ENCODE measurements around the gene SNAI3. TPM values are rescaled to one million over a fixed set of nuclear protein-coding genes. Genes with fewer than 3 reads are reported as not detected.

The SNAI3 gene
- total RNA-seq, 1 experiment from 2014 or later = 9.1 TPM

DNA sequence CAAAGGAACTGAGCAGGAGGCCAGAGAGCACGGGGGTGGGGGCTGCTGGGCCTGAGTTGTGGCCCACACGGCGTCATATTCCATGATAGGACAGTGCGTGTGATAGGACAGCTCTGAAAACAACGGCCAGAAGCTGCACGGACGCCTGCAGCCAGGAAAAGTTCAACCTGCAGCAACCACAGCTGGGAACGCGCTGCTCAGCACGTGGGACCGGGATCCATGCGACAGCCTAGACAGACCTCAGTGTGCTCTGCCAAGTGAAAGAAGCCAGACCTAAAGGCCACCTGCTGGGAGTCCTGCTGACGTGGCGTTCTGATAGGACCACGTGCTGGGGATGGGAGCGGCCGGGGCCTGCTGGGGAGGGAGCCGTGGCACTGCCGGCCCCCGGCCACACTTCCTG lies 41.6 kb upstream of the SNAI3 start (continued):
- TF ChIP-seq ARID4B (CRISPR knock-in tag; IDR thresholded peaks at IDR 0.05; ENCODE audit: borderline replicate concordance) = no peak
- TF ChIP-seq, protein P1, sequence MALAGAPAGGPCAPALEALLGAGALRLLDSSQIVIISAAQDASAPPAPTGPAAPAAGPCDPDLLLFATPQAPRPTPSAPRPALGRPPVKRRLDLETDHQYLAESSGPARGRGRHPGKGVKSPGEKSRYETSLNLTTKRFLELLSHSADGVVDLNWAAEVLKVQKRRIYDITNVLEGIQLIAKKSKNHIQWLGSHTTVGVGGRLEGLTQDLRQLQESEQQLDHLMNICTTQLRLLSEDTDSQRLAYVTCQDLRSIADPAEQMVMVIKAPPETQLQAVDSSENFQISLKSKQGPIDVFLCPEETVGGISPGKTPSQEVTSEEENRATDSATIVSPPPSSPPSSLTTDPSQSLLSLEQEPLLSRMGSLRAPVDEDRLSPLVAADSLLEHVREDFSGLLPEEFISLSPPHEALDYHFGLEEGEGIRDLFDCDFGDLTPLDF (CRISPR knock-in tag; IDR thresholded peaks at IDR 0.05) = no peak
- no peak for TF ChIP-seq JUN (CRISPR knock-in tag; IDR thresholded peaks at IDR 0.05)
- no peak for TF ChIP-seq NFATC4 (CRISPR knock-in tag; IDR thresholded peaks at IDR 0.05)

GRCh38 chr16:88726981-88727380 lies 40.7 kb upstream of the SNAI3 start:
- Mint-ChIP-seq H3K36me3 (no peaks in the 10 kb centered on the region), H3K4me3 (no peak overlapping the region), H3K9me3 (no peaks in the 10 kb centered on the region), H3K27me3 (ENCODE audit: low read depth) (no peaks in the 10 kb centered on the region), H3K4me1 (no peaks in the 10 kb centered on the region), H3K27ac (no peak overlapping the region)
- ChIA-PET CTCF (interaction anchor here (0.6 to 4.0 kb wide), 2 partner anchors 10 to 18 kb away, joined by 3 to 21 read pairs; no protein-coding TSS in a partner anchor), POLR2A (no interaction called here)
- no peak for TF ChIP-seq ZNF317 (CRISPR knock-in tag; IDR thresholded peaks at IDR 0.05; ENCODE audit: borderline replicate concordance, low read depth)
- TF ChIP-seq, protein P2, sequence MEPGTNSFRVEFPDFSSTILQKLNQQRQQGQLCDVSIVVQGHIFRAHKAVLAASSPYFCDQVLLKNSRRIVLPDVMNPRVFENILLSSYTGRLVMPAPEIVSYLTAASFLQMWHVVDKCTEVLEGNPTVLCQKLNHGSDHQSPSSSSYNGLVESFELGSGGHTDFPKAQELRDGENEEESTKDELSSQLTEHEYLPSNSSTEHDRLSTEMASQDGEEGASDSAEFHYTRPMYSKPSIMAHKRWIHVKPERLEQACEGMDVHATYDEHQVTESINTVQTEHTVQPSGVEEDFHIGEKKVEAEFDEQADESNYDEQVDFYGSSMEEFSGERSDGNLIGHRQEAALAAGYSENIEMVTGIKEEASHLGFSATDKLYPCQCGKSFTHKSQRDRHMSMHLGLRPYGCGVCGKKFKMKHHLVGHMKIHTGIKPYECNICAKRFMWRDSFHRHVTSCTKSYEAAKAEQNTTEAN (CRISPR knock-in tag; IDR thresholded peaks at IDR 0.05) = no peak
- TF ChIP-seq ERG (CRISPR knock-in tag; IDR thresholded peaks at IDR 0.05) = no peak
- no peak for TF ChIP-seq IRF1 (CRISPR knock-in tag; IDR thresholded peaks at IDR 0.05)
- TF ChIP-seq, protein P3, sequence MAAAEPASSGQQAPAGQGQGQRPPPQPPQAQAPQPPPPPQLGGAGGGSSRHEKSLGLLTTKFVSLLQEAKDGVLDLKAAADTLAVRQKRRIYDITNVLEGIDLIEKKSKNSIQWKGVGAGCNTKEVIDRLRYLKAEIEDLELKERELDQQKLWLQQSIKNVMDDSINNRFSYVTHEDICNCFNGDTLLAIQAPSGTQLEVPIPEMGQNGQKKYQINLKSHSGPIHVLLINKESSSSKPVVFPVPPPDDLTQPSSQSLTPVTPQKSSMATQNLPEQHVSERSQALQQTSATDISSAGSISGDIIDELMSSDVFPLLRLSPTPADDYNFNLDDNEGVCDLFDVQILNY (CRISPR knock-in tag; IDR thresholded peaks at IDR 0.05) = no peak
- no peak for TF ChIP-seq GABPB1 (CRISPR knock-in tag; IDR thresholded peaks at IDR 0.05)
- no peak for TF ChIP-seq NFE2L1 (CRISPR knock-in tag; IDR thresholded peaks at IDR 0.05)
- ATAC-seq = no peak
- DNase-seq (ENCODE audit: low spot score) = no peak

- no peak for DNase-seq (ENCODE audit: low spot score)
- Mint-ChIP-seq H3K4me3 (no peak overlapping the region), H3K9me3 (no peaks in the 10 kb centered on the region), H3K4me1 (no peaks in the 10 kb centered on the region), H3K36me3 (no peaks in the 10 kb centered on the region), H3K27me3 (ENCODE audit: low read depth) (no peaks in the 10 kb centered on the region), H3K27ac (no peak overlapping the region)
- POLR2A ChIA-PET = no interaction called here
- ATAC-seq = no peak
- CTCF ChIA-PET = interaction anchor here (0.6 to 4.0 kb wide), 3 partner anchors 11 to 19 kb away, joined by 3 to 21 read pairs (median 6); no protein-coding TSS in a partner anchor
- TF ChIP-seq GABPB1 (CRISPR knock-in tag; IDR thresholded peaks at IDR 0.05) = no peak
- TF ChIP-seq, protein P4, sequence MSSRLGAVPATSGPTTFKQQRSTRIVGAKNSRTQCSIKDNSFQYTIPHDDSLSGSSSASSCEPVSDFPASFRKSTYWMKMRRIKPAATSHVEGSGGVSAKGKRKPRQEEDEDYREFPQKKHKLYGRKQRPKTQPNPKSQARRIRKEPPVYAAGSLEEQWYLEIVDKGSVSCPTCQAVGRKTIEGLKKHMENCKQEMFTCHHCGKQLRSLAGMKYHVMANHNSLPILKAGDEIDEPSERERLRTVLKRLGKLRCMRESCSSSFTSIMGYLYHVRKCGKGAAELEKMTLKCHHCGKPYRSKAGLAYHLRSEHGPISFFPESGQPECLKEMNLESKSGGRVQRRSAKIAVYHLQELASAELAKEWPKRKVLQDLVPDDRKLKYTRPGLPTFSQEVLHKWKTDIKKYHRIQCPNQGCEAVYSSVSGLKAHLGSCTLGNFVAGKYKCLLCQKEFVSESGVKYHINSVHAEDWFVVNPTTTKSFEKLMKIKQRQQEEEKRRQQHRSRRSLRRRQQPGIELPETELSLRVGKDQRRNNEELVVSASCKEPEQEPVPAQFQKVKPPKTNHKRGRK (CRISPR knock-in tag; IDR thresholded peaks at IDR 0.05; ENCODE audit: borderline replicate concordance) = no peak
- no peak for TF ChIP-seq AFF4 (CRISPR knock-in tag; IDR thresholded peaks at IDR 0.05; ENCODE audit: borderline replicate concordance)
- TF ChIP-seq E2F4 (CRISPR knock-in tag; IDR thresholded peaks at IDR 0.05; ENCODE audit: borderline replicate concordance, low read depth) = no peak
- TF ChIP-seq CREB1 (CRISPR knock-in tag; IDR thresholded peaks at IDR 0.05) = no peak
- no peak for TF ChIP-seq SP1 (CRISPR knock-in tag; conservative IDR thresholded peaks at IDR 0.05)
These were observed 40.1 kb upstream of the SNAI3 start for GRCh38 chr16:88726408-88726749.
